ENCODE data around the gene USP22. TPM values are rescaled to one million over a fixed set of nuclear protein-coding genes. Genes with fewer than 3 reads are reported as not detected.

The USP22 gene
- total and polyA plus RNA-seq, 10 of the 15 experiments (the other 5 are each of a cell fraction or from before 2014, with no cell fraction given), result 10.8 to 218 (median 98.8) TPM

- no peak for TF ChIP-seq BCLAF1 (IDR thresholded peaks at IDR 0.05)
- TF ChIP-seq SMAD1 (IDR thresholded peaks at IDR 0.05; ENCODE audit: low read depth, partially characterized antibody), result no peak
- TF ChIP-seq ZNF592 (IDR thresholded peaks at IDR 0.05), result no peak
- TF ChIP-seq BCL3 (IDR thresholded peaks at IDR 0.05; ENCODE audit: borderline replicate concordance, insufficient read depth, low read depth, low read length, poor library complexity, severe bottlenecking), result no peak
- TF ChIP-seq ETV6 (conservative IDR thresholded peaks at IDR 0.05 in 1 of 2, IDR thresholded peaks at IDR 0.05 in 1 of 2; ENCODE audit: borderline replicate concordance in 1 of 2, low read depth in 1 of 2), result no peak
Measured at GRCh38 chr17:21076242-21076641, 33.4 kb upstream of the USP22 start (continued).
